Liver (tissue), 9 donors: ENCODE data around the gene SORCS2. TPM values are rescaled to one million over a fixed set of nuclear protein-coding genes. Genes with fewer than 3 reads are reported as not detected.

Source experiments
- DNase-seq: peaks from one replicate; pipeline ENCODE4 v3.0.0-alpha.2; 2017; ENCODE audit warnings: low spot score
- H3K27ac ChIP-seq, 2 donors: one replicate each; pipeline ENCODE4 v1.7.0; 2013; ENCODE audit warnings: inconsistent platforms in 2 of 2, low read length in 2 of 2, control low read depth in 1 of 2, low read depth in 1 of 2, mild to moderate bottlenecking in 1 of 2
- H3K27me3 ChIP-seq, 4 donors: one replicate each; pipeline versions ENCODE4 v1.6.1 to v1.7.0; 2013; ENCODE audit warnings: low read length in 3 of 4, inconsistent platforms in 1 of 4, mild to moderate bottlenecking in 1 of 4, moderate library complexity in 1 of 4; ENCODE audit not compliant: control insufficient read depth in 4 of 4, insufficient read depth in 4 of 4
- H3K36me3 ChIP-seq, 4 donors: one replicate each; pipeline versions ENCODE4 v1.6.1 to v1.7.0; 2013; ENCODE audit warnings: low read length in 3 of 4, mild to moderate bottlenecking in 3 of 4, low read depth in 1 of 4, moderate library complexity in 1 of 4; ENCODE audit not compliant: control insufficient read depth in 4 of 4, insufficient read depth in 3 of 4
- H3K4me1 ChIP-seq, 4 donors: one replicate each; pipeline versions ENCODE4 v1.6.1 to v1.7.0; 2013; ENCODE audit warnings: low read length in 3 of 4, mild to moderate bottlenecking in 3 of 4, moderate library complexity in 1 of 4; ENCODE audit not compliant: control insufficient read depth in 4 of 4, insufficient read depth in 4 of 4
- H3K4me3 ChIP-seq, 3 donors: one replicate each; pipeline versions ENCODE4 v1.6.1 to v1.7.0; 2013; ENCODE audit warnings: low read length in 3 of 3, control low read depth in 1 of 3, low read depth in 1 of 3, mild to moderate bottlenecking in 1 of 3
- H3K9ac ChIP-seq, 2 donors: one replicate each; pipeline ENCODE4 v1.7.0; 2013; ENCODE audit warnings: low read length in 2 of 2, mild to moderate bottlenecking in 2 of 2, moderate library complexity in 2 of 2, control low read depth in 1 of 2, low read depth in 1 of 2
- H3K9me3 ChIP-seq, 4 donors: one replicate each; pipeline versions ENCODE4 v1.6.1 to v1.7.0; 2013; ENCODE audit warnings: low read length in 3 of 4; ENCODE audit not compliant: control insufficient read depth in 4 of 4
- EGR1 ChIP-seq, 2 donors: IDR thresholded peaks; 2 replicates each; pipeline ENCODE4 v1.6.1; 2016 to 2018; ENCODE audit warnings: antibody characterized with exemption in 2 of 2, low read depth in 2 of 2
- FOXA1 ChIP-seq: IDR thresholded peaks from 2 replicates; pipeline ENCODE4 v1.6.1; 2016; ENCODE audit warnings: antibody characterized with exemption
- HNF4A ChIP-seq, 2 donors: conservative IDR thresholded peaks; 2 replicates each; pipeline ENCODE4 v1.6.1; 2016; ENCODE audit warnings: antibody characterized with exemption in 2 of 2, mild to moderate bottlenecking in 2 of 2
- HNF4G ChIP-seq: IDR thresholded peaks from 2 replicates; pipeline ENCODE4 v1.6.1; 2016; ENCODE audit warnings: antibody characterized with exemption
- JUND ChIP-seq, 2 donors: IDR thresholded peaks; 2 replicates each; pipeline ENCODE4 v1.6.1; 2016; ENCODE audit warnings: antibody characterized with exemption in 2 of 2
- NR2F2 ChIP-seq: IDR thresholded peaks from 2 replicates; pipeline ENCODE4 v1.6.1; 2016; ENCODE audit warnings: antibody characterized with exemption
- RAD21 ChIP-seq, 2 donors: IDR thresholded peaks; 2 replicates each; pipeline ENCODE4 v1.6.1; 2016; ENCODE audit warnings: antibody characterized with exemption in 2 of 2, mild to moderate bottlenecking in 2 of 2
- RXRA ChIP-seq, 2 donors: IDR thresholded peaks; 2 replicates each; pipeline ENCODE4 v1.6.1; 2017 to 2018; ENCODE audit warnings: antibody characterized with exemption in 2 of 2, mild to moderate bottlenecking in 1 of 2
- SP1 ChIP-seq: IDR thresholded peaks from 2 replicates; pipeline ENCODE4 v1.6.1; 2018; ENCODE audit warnings: antibody characterized with exemption, mild to moderate bottlenecking
- YY1 ChIP-seq: IDR thresholded peaks from 2 replicates; pipeline ENCODE4 v1.6.1; 2016; ENCODE audit warnings: antibody characterized with exemption, mild to moderate bottlenecking
- WGBS: extraction: QIAGEN DNeasy Blood & Tissue Kit; methylation state at CpG from one replicate; pipeline ENCODE4 v1.1.7; 2013; 5-methylcytosine and 5-hydroxymethylcytosine counted together
- polyA plus RNA-seq, 2 donors: library from polyadenylated mRNA; stranded (reverse) in 1 of 2; unstranded in 1 of 2; fragments of 200-250 nt in 1 of 2; fragments of >200 nt in 1 of 2; fragmentation: Nextera tagmentation in 1 of 2; extraction: Ambion mirVana in 1 of 2; gene quantifications; one replicate each; pipeline versions ENCODE4 v1.2.1 to v1.2.3, GENCODE V29; 2013 to 2015
- total RNA-seq, 2 donors: library from RNA; depleted of rRNA; stranded (reverse); fragments of >200 nt; gene quantifications; one replicate each; pipeline ENCODE4 v1.2.3, GENCODE V29; 2014
- TF ChIP-seq, protein P1 (sequence below): fragments of 150-350 bp; IDR thresholded peaks from 2 replicates; pipeline ENCODE4 v1.5.1; 2017; ENCODE audit warnings: improper control_type of control experiment, low read depth, low read length; ENCODE audit not compliant: missing input control
- TF ChIP-seq, protein P2 (sequence below): IDR thresholded peaks from 2 replicates; pipeline ENCODE4 v1.6.1; 2016; ENCODE audit warnings: antibody characterized with exemption, mild to moderate bottlenecking
- TF ChIP-seq, protein P3 (sequence below): IDR thresholded peaks from 2 replicates; pipeline ENCODE4 v1.6.1; 2016; ENCODE audit warnings: antibody characterized with exemption
- TF ChIP-seq, protein P4 (sequence below): IDR thresholded peaks from 2 replicates; pipeline ENCODE4 v1.6.1; 2016; ENCODE audit warnings: antibody characterized with exemption
- TF ChIP-seq, protein P5 (sequence below): IDR thresholded peaks from 2 replicates; pipeline ENCODE4 v1.6.1; 2016; ENCODE audit warnings: antibody characterized with exemption
- donor health status: healthy.
- donor health status: healthy.
- donor health status: healthy.
- donor health status: healthy.
- donor health status: healthy.

The SORCS2 gene
- total and polyA plus RNA-seq, 4 donors = 0.10 to 1.4 (median 0.92) TPM

DNA sequence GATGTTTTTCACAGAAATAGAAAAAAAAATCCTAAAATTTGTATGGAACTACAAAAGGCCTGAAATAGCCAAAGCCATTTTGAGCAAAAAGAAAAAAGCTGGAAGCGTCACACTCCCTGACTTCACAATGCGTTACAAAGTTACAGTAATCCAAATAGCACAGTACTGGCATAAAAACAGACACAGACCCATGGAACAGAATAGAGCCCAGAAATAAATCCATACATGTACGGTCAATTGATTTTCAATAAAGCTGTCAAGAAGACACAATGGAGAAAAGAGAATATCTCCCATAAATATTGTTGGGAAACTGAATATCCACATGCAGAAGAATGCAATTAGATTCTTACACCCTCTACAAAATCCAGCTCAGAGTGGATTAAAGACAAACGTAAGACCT, 539.1 kb downstream of the SORCS2 start:
- Histone ChIP-seq H3K27me3 (no peaks in the 10 kb centered on the region), H3K9ac (no peak overlapping the region), H3K27ac (no peak overlapping the region), H3K4me1 (no peaks in the 10 kb centered on the region), H3K4me3 (no peak overlapping the region), H3K9me3 (no peaks in the 10 kb centered on the region), H3K36me3 (no peaks in the 10 kb centered on the region)
- 90% methylated on average over 4 of the region's 4 CpGs for WGBS
- no peak for TF ChIP-seq YY1
- TF ChIP-seq, protein P1, sequence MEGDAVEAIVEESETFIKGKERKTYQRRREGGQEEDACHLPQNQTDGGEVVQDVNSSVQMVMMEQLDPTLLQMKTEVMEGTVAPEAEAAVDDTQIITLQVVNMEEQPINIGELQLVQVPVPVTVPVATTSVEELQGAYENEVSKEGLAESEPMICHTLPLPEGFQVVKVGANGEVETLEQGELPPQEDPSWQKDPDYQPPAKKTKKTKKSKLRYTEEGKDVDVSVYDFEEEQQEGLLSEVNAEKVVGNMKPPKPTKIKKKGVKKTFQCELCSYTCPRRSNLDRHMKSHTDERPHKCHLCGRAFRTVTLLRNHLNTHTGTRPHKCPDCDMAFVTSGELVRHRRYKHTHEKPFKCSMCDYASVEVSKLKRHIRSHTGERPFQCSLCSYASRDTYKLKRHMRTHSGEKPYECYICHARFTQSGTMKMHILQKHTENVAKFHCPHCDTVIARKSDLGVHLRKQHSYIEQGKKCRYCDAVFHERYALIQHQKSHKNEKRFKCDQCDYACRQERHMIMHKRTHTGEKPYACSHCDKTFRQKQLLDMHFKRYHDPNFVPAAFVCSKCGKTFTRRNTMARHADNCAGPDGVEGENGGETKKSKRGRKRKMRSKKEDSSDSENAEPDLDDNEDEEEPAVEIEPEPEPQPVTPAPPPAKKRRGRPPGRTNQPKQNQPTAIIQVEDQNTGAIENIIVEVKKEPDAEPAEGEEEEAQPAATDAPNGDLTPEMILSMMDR = no peak
- TF ChIP-seq NR2F2 = no peak
- TF ChIP-seq HNF4A (conservative IDR thresholded peaks at IDR 0.05) = no peak
- TF ChIP-seq, protein P2, sequence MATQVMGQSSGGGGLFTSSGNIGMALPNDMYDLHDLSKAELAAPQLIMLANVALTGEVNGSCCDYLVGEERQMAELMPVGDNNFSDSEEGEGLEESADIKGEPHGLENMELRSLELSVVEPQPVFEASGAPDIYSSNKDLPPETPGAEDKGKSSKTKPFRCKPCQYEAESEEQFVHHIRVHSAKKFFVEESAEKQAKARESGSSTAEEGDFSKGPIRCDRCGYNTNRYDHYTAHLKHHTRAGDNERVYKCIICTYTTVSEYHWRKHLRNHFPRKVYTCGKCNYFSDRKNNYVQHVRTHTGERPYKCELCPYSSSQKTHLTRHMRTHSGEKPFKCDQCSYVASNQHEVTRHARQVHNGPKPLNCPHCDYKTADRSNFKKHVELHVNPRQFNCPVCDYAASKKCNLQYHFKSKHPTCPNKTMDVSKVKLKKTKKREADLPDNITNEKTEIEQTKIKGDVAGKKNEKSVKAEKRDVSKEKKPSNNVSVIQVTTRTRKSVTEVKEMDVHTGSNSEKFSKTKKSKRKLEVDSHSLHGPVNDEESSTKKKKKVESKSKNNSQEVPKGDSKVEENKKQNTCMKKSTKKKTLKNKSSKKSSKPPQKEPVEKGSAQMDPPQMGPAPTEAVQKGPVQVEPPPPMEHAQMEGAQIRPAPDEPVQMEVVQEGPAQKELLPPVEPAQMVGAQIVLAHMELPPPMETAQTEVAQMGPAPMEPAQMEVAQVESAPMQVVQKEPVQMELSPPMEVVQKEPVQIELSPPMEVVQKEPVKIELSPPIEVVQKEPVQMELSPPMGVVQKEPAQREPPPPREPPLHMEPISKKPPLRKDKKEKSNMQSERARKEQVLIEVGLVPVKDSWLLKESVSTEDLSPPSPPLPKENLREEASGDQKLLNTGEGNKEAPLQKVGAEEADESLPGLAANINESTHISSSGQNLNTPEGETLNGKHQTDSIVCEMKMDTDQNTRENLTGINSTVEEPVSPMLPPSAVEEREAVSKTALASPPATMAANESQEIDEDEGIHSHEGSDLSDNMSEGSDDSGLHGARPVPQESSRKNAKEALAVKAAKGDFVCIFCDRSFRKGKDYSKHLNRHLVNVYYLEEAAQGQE = no peak
- no peak for TF ChIP-seq RAD21 (IDR thresholded peaks at IDR 0.05)
- TF ChIP-seq, protein P3, sequence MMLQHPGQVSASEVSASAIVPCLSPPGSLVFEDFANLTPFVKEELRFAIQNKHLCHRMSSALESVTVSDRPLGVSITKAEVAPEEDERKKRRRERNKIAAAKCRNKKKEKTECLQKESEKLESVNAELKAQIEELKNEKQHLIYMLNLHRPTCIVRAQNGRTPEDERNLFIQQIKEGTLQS = no peak
- TF ChIP-seq SP1 = no peak
- TF ChIP-seq, protein P4, sequence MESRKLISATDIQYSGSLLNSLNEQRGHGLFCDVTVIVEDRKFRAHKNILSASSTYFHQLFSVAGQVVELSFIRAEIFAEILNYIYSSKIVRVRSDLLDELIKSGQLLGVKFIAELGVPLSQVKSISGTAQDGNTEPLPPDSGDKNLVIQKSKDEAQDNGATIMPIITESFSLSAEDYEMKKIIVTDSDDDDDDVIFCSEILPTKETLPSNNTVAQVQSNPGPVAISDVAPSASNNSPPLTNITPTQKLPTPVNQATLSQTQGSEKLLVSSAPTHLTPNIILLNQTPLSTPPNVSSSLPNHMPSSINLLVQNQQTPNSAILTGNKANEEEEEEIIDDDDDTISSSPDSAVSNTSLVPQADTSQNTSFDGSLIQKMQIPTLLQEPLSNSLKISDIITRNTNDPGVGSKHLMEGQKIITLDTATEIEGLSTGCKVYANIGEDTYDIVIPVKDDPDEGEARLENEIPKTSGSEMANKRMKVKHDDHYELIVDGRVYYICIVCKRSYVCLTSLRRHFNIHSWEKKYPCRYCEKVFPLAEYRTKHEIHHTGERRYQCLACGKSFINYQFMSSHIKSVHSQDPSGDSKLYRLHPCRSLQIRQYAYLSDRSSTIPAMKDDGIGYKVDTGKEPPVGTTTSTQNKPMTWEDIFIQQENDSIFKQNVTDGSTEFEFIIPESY = no peak
- TF ChIP-seq EGR1 (IDR thresholded peaks at IDR 0.05; ENCODE audit: low read depth in 2 of 2) = no peak
- DNase-seq = no peak

DNA sequence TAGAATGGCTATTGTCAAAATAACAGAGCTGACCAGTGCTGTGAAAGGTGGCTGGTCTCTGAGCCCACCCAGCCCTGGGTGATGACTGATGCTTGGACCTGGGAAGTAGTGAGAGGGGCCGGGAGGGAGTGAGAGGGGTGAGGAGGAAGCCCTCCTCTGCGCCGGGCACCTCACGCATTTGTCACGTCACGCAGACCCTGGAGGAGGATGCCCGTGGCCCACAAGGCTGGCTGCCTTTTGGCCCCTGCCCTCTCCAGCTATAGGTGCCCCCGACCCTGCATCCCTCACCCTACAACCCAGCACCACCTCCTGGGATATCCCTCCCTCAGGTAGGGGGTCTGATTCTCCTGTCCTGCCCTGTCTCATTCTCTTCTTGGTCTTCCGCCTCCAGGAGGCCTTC, 539.9 kb downstream of the SORCS2 start:
- no peak overlapping the region for H3K27ac ChIP-seq
- no peaks in the 10 kb centered on the region for H3K4me1 ChIP-seq
- no peak overlapping the region for H3K4me3 ChIP-seq
- H3K9ac ChIP-seq = no peak overlapping the region
- no peaks in the 10 kb centered on the region for H3K36me3 ChIP-seq
- no peaks in the 10 kb centered on the region for H3K27me3 ChIP-seq
- WGBS = 94% methylated on average over 9 of the region's 9 CpGs
- H3K9me3 ChIP-seq = no peaks in the 10 kb centered on the region
- no peak for DNase-seq
- TF ChIP-seq, protein P5, sequence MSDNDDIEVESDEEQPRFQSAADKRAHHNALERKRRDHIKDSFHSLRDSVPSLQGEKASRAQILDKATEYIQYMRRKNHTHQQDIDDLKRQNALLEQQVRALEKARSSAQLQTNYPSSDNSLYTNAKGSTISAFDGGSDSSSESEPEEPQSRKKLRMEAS = no peak
- TF ChIP-seq YY1 = no peak
- no peak for TF ChIP-seq HNF4A (conservative IDR thresholded peaks at IDR 0.05)
- TF ChIP-seq RXRA (IDR thresholded peaks at IDR 0.05) = no peak
- TF ChIP-seq RAD21 (IDR thresholded peaks at IDR 0.05) = no peak
- TF ChIP-seq EGR1 (IDR thresholded peaks at IDR 0.05; ENCODE audit: low read depth in 2 of 2) = no peak
- TF ChIP-seq, protein P3 = no peak
- TF ChIP-seq, protein P2 = no peak
- TF ChIP-seq JUND (IDR thresholded peaks at IDR 0.05) = no peak
- TF ChIP-seq HNF4G = no peak
- TF ChIP-seq, protein P4 = no peak
- TF ChIP-seq, protein P1 = no peak
- no peak for TF ChIP-seq FOXA1
